ENCODE results near the gene SBK1.
"Not testable (repeated sequence)": the region's sequence is repeated elsewhere in the genome, so short reads cannot be mapped to it uniquely, and the experiment has no call there.

Gene SBK1

GRCh38 chr16:28308794-28309584, 16.7 kb downstream of the SBK1 start:
- DNase-seq (ENCODE audit: low read depth in 2 of 2): no peak

GRCh38 chr16:28309811-28310311, 17.5 kb downstream of the SBK1 start:
- DNase-seq (ENCODE audit: low read depth in 2 of 2): peak; percentile 85 to 92

GRCh38 chr16:28310796-28311195, 18.5 kb downstream of the SBK1 start:
- DNase-seq (ENCODE audit: low read depth in 2 of 2): no peak

- no peak for DNase-seq (ENCODE audit: low read depth in 2 of 2)
These were observed 19.1 kb downstream of the SBK1 start for GRCh38 chr16:28311413-28311812.

GRCh38 chr16:28311913-28312312, 19.6 kb downstream of the SBK1 start:
- peak; percentile 11 to 66 for DNase-seq (ENCODE audit: low read depth in 2 of 2)

GRCh38 chr16:28312327-28312726, 20.0 kb downstream of the SBK1 start:
- no peak for DNase-seq (ENCODE audit: low read depth in 2 of 2)

GRCh38 chr16:28313587-28313986, 21.3 kb downstream of the SBK1 start:
- DNase-seq (ENCODE audit: low read depth in 2 of 2): no peak

- DNase-seq (ENCODE audit: low read depth in 2 of 2): no peak
These were observed 23.7 kb downstream of the SBK1 start for GRCh38 chr16:28316054-28316453.

- peak; percentile 57 to 72 for DNase-seq (ENCODE audit: low read depth in 2 of 2)
These were observed 24.9 kb downstream of the SBK1 start for GRCh38 chr16:28317040-28317880.

- DNase-seq (ENCODE audit: low read depth in 2 of 2): no peak
These were observed 25.9 kb downstream of the SBK1 start for GRCh38 chr16:28318042-28318744.

GRCh38 chr16:28319476-28320022, 27.2 kb downstream of the SBK1 start:
- DNase-seq (ENCODE audit: low read depth in 2 of 2): no peak

- no peak for DNase-seq (ENCODE audit: low read depth in 2 of 2)
These were observed 27.8 kb downstream of the SBK1 start for GRCh38 chr16:28320023-28320561.

GRCh38 chr16:28320741-28321140, 28.4 kb downstream of the SBK1 start:
- DNase-seq (ENCODE audit: low read depth in 2 of 2): no peak

- DNase-seq (ENCODE audit: low read depth in 2 of 2): no peak
These were observed 29.5 kb downstream of the SBK1 start for GRCh38 chr16:28321700-28322411.

- no peak for DNase-seq (ENCODE audit: low read depth in 2 of 2)
These were observed 32.0 kb downstream of the SBK1 start for GRCh38 chr16:28324235-28324886.

- DNase-seq (ENCODE audit: low read depth in 2 of 2): no peak
These were observed 32.6 kb downstream of the SBK1 start for GRCh38 chr16:28324887-28325279.

GRCh38 chr16:28326881-28327610, 34.7 kb downstream of the SBK1 start:
- peak; percentile 38 to 55 for DNase-seq (ENCODE audit: low read depth in 2 of 2)

- DNase-seq (ENCODE audit: low read depth in 2 of 2): not testable (repeated sequence)
These were observed 37.9 kb downstream of the SBK1 start for GRCh38 chr16:28330232-28330631.

- not testable (repeated sequence) for DNase-seq (ENCODE audit: low read depth in 2 of 2)
These were observed 38.7 kb downstream of the SBK1 start for GRCh38 chr16:28330981-28331380.

GRCh38 chr16:28332632-28333031, 40.3 kb downstream of the SBK1 start:
- not testable (repeated sequence) for DNase-seq (ENCODE audit: low read depth in 2 of 2)
